ENCODE results near the gene SCGB1A1. TPM values are rescaled to one million over a fixed set of nuclear protein-coding genes. Genes with fewer than 3 reads are reported as not detected.

Gene SCGB1A1
- total RNA-seq, 1 donor from 2014 or later = not detected

DNA sequence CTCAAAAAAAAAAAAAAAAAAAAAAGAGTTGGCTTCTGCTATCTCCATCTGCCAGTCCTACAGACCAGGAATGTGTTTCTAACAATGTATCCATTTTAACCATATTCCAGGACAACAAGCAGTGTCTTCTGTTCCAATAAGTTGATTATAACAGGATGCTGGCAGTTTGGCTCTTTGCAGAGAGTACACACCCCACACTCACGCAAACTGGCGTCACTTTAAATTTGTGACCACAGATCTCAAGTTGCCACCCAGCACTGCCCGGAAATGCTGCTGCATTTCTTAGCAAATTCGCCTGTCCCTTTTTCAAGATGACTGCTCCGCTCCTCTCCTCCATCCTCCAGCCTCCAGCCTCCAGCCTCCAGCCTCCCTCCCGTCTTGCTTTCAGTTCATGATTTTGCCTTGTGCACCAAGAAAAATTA lies 44.3 kb downstream of the SCGB1A1 start:
- Histone ChIP-seq H3K9me3 (replicated peaks) (no peaks in the 10 kb centered on the region), H3K4me3 (no peak overlapping the region), H3K27me3 (ENCODE audit: low read depth) (no peaks in the 10 kb centered on the region), H3K36me3 (no peaks in the 10 kb centered on the region), H3K4me1 (peaks cover 5% of the 10 kb centered on the region), H3K27ac (replicated peaks) (no peak overlapping the region)
- DNase-seq = no peak
- TF ChIP-seq, protein P1, sequence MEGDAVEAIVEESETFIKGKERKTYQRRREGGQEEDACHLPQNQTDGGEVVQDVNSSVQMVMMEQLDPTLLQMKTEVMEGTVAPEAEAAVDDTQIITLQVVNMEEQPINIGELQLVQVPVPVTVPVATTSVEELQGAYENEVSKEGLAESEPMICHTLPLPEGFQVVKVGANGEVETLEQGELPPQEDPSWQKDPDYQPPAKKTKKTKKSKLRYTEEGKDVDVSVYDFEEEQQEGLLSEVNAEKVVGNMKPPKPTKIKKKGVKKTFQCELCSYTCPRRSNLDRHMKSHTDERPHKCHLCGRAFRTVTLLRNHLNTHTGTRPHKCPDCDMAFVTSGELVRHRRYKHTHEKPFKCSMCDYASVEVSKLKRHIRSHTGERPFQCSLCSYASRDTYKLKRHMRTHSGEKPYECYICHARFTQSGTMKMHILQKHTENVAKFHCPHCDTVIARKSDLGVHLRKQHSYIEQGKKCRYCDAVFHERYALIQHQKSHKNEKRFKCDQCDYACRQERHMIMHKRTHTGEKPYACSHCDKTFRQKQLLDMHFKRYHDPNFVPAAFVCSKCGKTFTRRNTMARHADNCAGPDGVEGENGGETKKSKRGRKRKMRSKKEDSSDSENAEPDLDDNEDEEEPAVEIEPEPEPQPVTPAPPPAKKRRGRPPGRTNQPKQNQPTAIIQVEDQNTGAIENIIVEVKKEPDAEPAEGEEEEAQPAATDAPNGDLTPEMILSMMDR (IDR thresholded peaks at IDR 0.05; ENCODE audit: borderline replicate concordance) = no peak
- intact Hi-C loops (cut with micrococcal nuclease) = no loop called here

DNA sequence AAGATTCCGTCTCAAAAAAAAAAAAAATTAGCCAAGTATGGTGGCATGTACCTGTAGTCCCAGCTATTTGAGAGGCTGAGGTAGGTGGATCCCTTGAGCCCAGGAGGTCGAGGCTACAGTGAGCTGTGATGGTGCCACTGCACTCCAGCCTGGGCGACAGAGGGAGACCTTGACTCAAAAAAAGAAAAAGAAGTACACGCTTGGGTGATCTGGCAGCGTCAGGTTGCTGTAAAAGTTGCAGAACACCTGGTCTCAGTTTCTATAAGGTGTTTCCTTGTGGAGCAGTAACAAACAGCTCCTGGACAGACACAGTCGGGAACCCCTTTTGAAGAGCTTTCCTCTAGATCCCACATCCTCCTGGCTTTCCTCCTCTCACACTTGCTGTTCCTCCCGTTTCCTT lies 45.8 kb downstream of the SCGB1A1 start:
- no peaks in the 10 kb centered on the region for H3K27me3 ChIP-seq (ENCODE audit: low read depth)
- no peak for DNase-seq
- intact Hi-C loops (cut with micrococcal nuclease) = no loop called here
- no peak overlapping the region for H3K27ac ChIP-seq (replicated peaks)
- no peaks in the 10 kb centered on the region for H3K9me3 ChIP-seq (replicated peaks)
- TF ChIP-seq, protein P1 (IDR thresholded peaks at IDR 0.05; ENCODE audit: borderline replicate concordance) = no peak
- H3K4me3 ChIP-seq = no peak overlapping the region
- H3K36me3 ChIP-seq = no peaks in the 10 kb centered on the region
- peaks cover 5% of the 10 kb centered on the region for H3K4me1 ChIP-seq

DNA sequence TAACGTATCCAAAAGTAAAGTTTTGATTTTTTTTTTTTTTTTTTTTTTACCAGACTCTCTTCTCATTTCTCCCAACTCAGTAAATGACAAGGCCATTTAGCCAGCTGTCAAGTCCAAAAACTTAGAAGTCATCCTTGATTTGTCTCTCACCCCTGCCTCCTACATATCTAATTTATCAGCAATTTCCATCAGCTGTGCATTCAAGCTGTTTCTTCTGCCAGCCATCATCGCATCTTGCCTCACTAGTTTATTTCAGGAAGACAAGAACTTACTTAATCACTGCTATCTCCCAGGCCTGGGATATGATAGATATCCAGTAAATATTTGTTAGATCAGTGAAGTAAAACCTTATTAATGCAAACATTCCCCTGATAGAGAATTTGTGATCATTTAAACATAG lies 47.6 kb downstream of the SCGB1A1 start:
- TF ChIP-seq, protein P1 (IDR thresholded peaks at IDR 0.05; ENCODE audit: borderline replicate concordance) = no peak
- DNase-seq = no peak
- Histone ChIP-seq H3K4me1 (peaks cover 5% of the 10 kb centered on the region), H3K27me3 (ENCODE audit: low read depth) (no peaks in the 10 kb centered on the region), H3K36me3 (no peaks in the 10 kb centered on the region), H3K4me3 (no peak overlapping the region), H3K27ac (replicated peaks) (no peak overlapping the region), H3K9me3 (replicated peaks) (no peaks in the 10 kb centered on the region)
- intact Hi-C loops (cut with micrococcal nuclease) = no loop called here

DNA sequence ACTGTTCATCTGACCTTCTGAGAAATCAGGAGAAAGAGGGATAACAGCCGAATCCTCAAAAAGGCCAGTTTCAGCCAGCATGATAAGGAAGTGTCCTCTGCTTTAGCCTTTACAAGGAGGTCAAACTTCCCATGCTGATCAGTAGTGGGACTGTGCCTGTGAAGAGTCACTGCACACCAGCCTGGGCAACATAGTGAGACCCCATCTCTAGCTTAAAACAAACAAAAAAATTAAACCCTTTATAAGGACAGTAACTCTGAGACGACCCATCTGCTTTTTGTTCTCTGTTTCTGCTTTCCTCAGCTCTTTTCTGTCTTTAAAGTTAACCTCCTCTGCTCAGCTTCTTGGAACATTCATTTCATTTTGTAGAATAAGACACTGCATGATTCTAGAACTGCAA lies 49.7 kb downstream of the SCGB1A1 start:
- Histone ChIP-seq H3K27me3 (ENCODE audit: low read depth) (no peaks in the 10 kb centered on the region), H3K36me3 (no peaks in the 10 kb centered on the region), H3K9me3 (replicated peaks) (no peaks in the 10 kb centered on the region), H3K4me1 (peaks cover 5% of the 10 kb centered on the region), H3K4me3 (no peak overlapping the region), H3K27ac (replicated peaks) (no peak overlapping the region)
- intact Hi-C loops (cut with micrococcal nuclease) = no loop called here
- TF ChIP-seq, protein P1 (IDR thresholded peaks at IDR 0.05; ENCODE audit: borderline replicate concordance) = no peak
- DNase-seq = no peak

DNA sequence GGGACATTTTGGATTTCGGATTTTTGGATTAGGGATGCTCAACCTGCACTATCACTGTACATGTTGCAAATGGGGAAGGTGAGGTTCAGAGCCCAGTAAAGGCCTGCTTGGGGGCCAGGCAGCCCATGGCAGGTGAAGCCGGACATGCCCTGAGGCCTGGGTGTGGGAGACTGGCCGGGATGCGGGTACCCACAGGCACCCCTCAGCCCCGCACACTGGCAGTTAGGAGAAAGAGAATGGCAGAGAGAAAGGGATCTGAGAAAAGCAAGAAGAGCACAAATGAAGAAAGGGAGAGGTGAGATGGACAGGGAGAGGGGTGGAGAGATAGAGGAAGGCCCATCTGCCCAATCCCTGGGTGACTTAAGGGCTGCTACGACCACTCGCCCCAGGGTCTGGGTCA lies 52.8 kb downstream of the SCGB1A1 start:
- TF ChIP-seq, protein P1 (IDR thresholded peaks at IDR 0.05; ENCODE audit: borderline replicate concordance) = no peak
- intact Hi-C loops (cut with micrococcal nuclease) = no loop called here
- no peak overlapping the region for H3K4me3 ChIP-seq
- no peaks in the 10 kb centered on the region for H3K4me1 ChIP-seq
- H3K27me3 ChIP-seq (ENCODE audit: low read depth) = no peaks in the 10 kb centered on the region
- no peak overlapping the region for H3K27ac ChIP-seq (replicated peaks)
- DNase-seq = no peak
- no peaks in the 10 kb centered on the region for H3K36me3 ChIP-seq
- H3K9me3 ChIP-seq (replicated peaks) = no peaks in the 10 kb centered on the region
